Naive thymus-derived CD4-positive, alpha-beta T cell (primary cell): ENCODE measurements around the gene GJB2. TPM values are rescaled to one million over a fixed set of nuclear protein-coding genes. Genes with fewer than 3 reads are reported as not detected.

Experiments used
- ATAC-seq: fragments of 150-1000 bp; cut with Tn5 transposase; 2 replicates; pipeline ENCODE4 v1.10.0; 2021; ENCODE audit warnings: mild to moderate bottlenecking, moderate library complexity
- CTCF ChIA-PET: fragments of 350-600 bp; sonication (Branson Sonifier 250); formaldehyde crosslinking; loops from one replicate; lab custom pipeline; 2021; ENCODE audit warnings: antibody characterized with exemption; lab: Charles Lee
- POLR2A ChIA-PET: fragments of 350-600 bp; sonication (Branson Sonifier 250); formaldehyde crosslinking; loops from one replicate; lab custom pipeline; 2021; ENCODE audit warnings: antibody characterized with exemption, inconsistent platforms; lab: Charles Lee
- DNase-seq, 9 donors: peaks; one replicate each; pipeline versions ENCODE4 v3.0.0 to v3.0.0-alpha.2; 2020 to 2022; ENCODE audit warnings: mixed read lengths in 1 of 9
- H3K27ac ChIP-seq: one replicate; pipeline ENCODE4 v1.7.0; 2013; ENCODE audit warnings: mild to moderate bottlenecking, low read depth, low read length, moderate library complexity
- H3K27me3 ChIP-seq, 2 donors: one replicate each; pipeline ENCODE4 v1.7.0; 2013; ENCODE audit warnings: low read length in 2 of 2, mild to moderate bottlenecking in 2 of 2, moderate library complexity in 2 of 2; ENCODE audit not compliant: control insufficient read depth in 2 of 2, insufficient read depth in 2 of 2
- H3K36me3 ChIP-seq, 3 experiments: 1 replicate in 2 of 3; 2 replicates in 1 of 3; pipeline ENCODE4 v1.7.0; 2013; ENCODE audit warnings: low read length in 3 of 3, mild to moderate bottlenecking in 3 of 3, moderate library complexity in 1 of 3; ENCODE audit not compliant: insufficient read depth in 3 of 3, control insufficient read depth in 2 of 3
- H3K4me1 ChIP-seq, 2 donors: one replicate each; pipeline ENCODE4 v1.7.0; 2013; ENCODE audit warnings: low read length in 2 of 2, mild to moderate bottlenecking in 2 of 2, moderate library complexity in 1 of 2; ENCODE audit not compliant: control insufficient read depth in 2 of 2, insufficient read depth in 2 of 2
- H3K4me3 ChIP-seq: 2 replicates; pipeline ENCODE4 v1.7.0; 2013; ENCODE audit warnings: mild to moderate bottlenecking, low read length
- H3K9me3 ChIP-seq, 3 experiments: 1 replicate in 2 of 3; 2 replicates in 1 of 3; pipeline ENCODE4 v1.7.0; 2013; ENCODE audit warnings: low read length in 3 of 3; ENCODE audit not compliant: control insufficient read depth in 2 of 3
- H3K27ac Mint-ChIP-seq, 9 donors: one replicate each; pipeline ENCODE4 v1.8.0; 2020 to 2022; ENCODE audit warnings: mixed read lengths in 9 of 9, mild to moderate bottlenecking in 8 of 9, moderate library complexity in 5 of 9, inconsistent platforms in 2 of 9
- H3K27me3 Mint-ChIP-seq, 5 donors: one replicate each; pipeline ENCODE4 v1.8.0; 2021 to 2022; ENCODE audit warnings: mixed read lengths in 5 of 5, mild to moderate bottlenecking in 1 of 5
- H3K36me3 Mint-ChIP-seq, 5 donors: one replicate each; pipeline ENCODE4 v1.8.0; 2020 to 2022; ENCODE audit warnings: mixed read lengths in 5 of 5, mild to moderate bottlenecking in 3 of 5, inconsistent platforms in 1 of 5
- H3K4me1 Mint-ChIP-seq, 7 donors: one replicate each; pipeline ENCODE4 v1.8.0; 2020 to 2022; ENCODE audit warnings: mixed read lengths in 7 of 7, mild to moderate bottlenecking in 3 of 7, inconsistent platforms in 1 of 7
- H3K4me3 Mint-ChIP-seq, 10 donors: one replicate each; pipeline ENCODE4 v1.8.0; 2020 to 2022; ENCODE audit warnings: mild to moderate bottlenecking in 10 of 10, mixed read lengths in 10 of 10, moderate library complexity in 6 of 10, inconsistent platforms in 2 of 10
- H3K9me3 Mint-ChIP-seq, 11 donors: one replicate each; pipeline ENCODE4 v1.8.0; 2020 to 2022; ENCODE audit warnings: mixed read lengths in 11 of 11, mild to moderate bottlenecking in 4 of 11, inconsistent platforms in 1 of 11, moderate library complexity in 1 of 11
- intact Hi-C, 2 donors: fragments of 100-400 bp; cut with micrococcal nuclease; formaldehyde crosslinking; loops; one replicate each; pipeline ENCODE4 v1.15.1; 2023
- polyA plus RNA-seq, 2 donors: library from polyadenylated mRNA; unstranded; fragments of 300-500 nt; fragmentation: Illumina TruSeq; gene quantifications; one replicate each; pipeline ENCODE4 v1.2.3, GENCODE V29; 2021
- total RNA-seq, 6 experiments: library from RNA in 5 of 6; stranded (reverse) in 5 of 6; gene quantifications; 1 replicate in 5 of 6; 2 replicates in 1 of 6; pipeline ENCODE4 v1.2.3 and lab custom pipeline; 2021 to 2026

GJB2 gene
- total and polyA plus RNA-seq, 7 experiments from 2014 or later: 0.13 to 3.6 (median 0.22) TPM; not detected in 4

DNA sequence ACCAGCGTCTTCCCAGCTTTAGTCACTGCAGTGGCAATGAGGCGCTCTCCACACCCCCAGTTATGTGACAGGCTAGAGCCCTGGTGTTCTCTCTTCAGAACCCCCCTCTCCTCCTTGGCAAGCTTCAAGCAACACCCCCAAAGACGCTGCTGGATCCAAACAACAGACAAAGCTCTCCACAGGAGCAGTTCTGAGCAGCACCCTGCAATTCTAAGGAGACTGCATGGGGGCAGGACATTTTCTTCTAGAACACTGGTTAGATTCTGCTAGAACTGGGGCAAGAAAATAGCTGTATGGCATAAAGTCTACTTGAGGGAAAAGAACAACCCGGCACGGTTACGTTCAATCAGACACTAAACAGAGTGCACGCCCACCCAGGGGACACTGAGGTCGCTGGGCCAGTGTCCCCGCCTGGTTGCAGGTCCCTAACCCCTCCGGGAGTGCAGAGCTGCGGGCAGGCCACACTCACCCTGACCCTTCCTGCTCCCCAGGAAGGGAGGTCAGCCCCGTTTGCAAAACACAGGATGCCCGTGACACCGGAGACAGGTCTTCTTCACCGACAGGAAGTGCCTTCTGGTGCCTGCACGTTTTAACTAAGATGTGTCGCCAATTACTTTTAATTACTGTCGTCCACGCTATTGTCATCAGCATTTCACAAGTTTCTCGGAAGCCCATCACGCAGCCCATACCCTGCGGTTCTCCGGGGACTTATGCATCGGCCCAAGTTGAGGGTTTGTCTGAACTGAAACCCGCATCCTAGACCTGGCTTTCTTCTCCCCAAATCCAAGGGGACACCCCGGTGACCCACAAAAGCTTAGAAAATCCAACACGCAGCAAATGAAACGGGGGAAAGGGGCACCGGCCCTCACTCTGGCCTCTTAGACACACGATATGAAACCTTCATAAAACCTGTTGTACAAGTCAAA lies 38.4 kb upstream of the GJB2 start:
- ATAC-seq: peak; percentile 30
- H3K4me1 ChIP-seq: peaks cover 6 to 17% of the 10 kb centered on the region in 2 donors
- peak in 6 of 9 donors; percentile 12 to 31 (median 20) for DNase-seq
- no peak overlapping the region for H3K27ac ChIP-seq
- peaks cover 0 to 20% (median 12%) of the 10 kb centered on the region in 7 donors for H3K4me1 Mint-ChIP-seq
- H3K9me3 ChIP-seq: no peaks in the 10 kb centered on the region
- peaks cover 0 to 5% (median 0%) of the 10 kb centered on the region in 5 donors for H3K36me3 Mint-ChIP-seq
- no peaks in the 10 kb centered on the region for H3K9me3 Mint-ChIP-seq
- no peaks in the 10 kb centered on the region for H3K36me3 ChIP-seq
- H3K27me3 ChIP-seq: no peaks in the 10 kb centered on the region
- peak overlapping the region; percentile 58 for H3K4me3 ChIP-seq
- intact Hi-C loops: no loop called here
- ChIA-PET CTCF (interaction anchor here (1.3 kb wide), 1 partner anchor 34 kb away, joined by 4 read pairs; no protein-coding TSS in a partner anchor), POLR2A (no interaction called here)
- peaks cover 6 to 58% (median 19%) of the 10 kb centered on the region in 5 donors for H3K27me3 Mint-ChIP-seq
- peak overlapping the region; percentile 82 to 95 (median 89) for H3K4me3 Mint-ChIP-seq
- H3K27ac Mint-ChIP-seq: peak overlapping the region; percentile 25 to 90 (median 78)

DNA sequence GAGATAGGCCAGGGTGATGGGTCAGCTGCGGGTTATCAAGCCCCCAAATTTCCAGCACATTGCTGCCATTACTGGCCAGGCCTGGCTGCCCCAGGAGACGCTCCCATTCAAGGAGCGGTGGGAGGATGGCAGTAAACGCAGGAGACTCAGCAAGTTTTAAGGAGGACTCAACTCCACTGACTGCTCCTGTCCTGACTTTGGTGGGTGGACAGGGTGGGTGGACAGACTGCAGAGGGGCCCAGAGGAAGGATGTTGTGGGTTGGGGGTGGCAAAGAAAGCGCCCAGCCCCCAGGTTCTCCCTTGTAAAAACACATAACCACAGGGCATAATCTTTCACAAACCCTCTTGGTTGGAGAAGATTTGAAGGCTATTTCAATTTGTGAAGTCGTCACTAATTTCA lies 35.0 kb upstream of the GJB2 start:
- Mint-ChIP-seq H3K9me3 (no peaks in the 10 kb centered on the region), H3K4me1 (peaks cover 0 to 14% (median 10%) of the 10 kb centered on the region in 7 donors), H3K36me3 (no peaks in the 10 kb centered on the region), H3K27me3 (peaks cover 0 to 48% (median 4%) of the 10 kb centered on the region in 5 donors), H3K27ac (no peak overlapping the region), H3K4me3 (no peak overlapping the region)
- no peak overlapping the region for H3K4me3 ChIP-seq
- no peaks in the 10 kb centered on the region for H3K9me3 ChIP-seq
- no peak overlapping the region for H3K27ac ChIP-seq
- no peaks in the 10 kb centered on the region for H3K36me3 ChIP-seq
- ChIA-PET CTCF (no interaction called here), POLR2A (interaction anchor here (0.6 kb wide), 1 partner anchor 347 kb away, joined by 3 read pairs; no protein-coding TSS in a partner anchor)
- intact Hi-C loops: no loop called here
- ATAC-seq (no peak), DNase-seq (no peak)
- no peaks in the 10 kb centered on the region for H3K27me3 ChIP-seq
- H3K4me1 ChIP-seq: peaks cover 6 to 14% of the 10 kb centered on the region in 2 donors

- ChIA-PET POLR2A (no interaction called here), CTCF (no interaction called here)
- Mint-ChIP-seq H3K27ac (peak overlapping the region in 1 of 9 donors; percentile 60), H3K9me3 (no peaks in the 10 kb centered on the region), H3K36me3 (no peaks in the 10 kb centered on the region), H3K27me3 (peaks cover 0 to 46% (median 4%) of the 10 kb centered on the region in 5 donors), H3K4me1 (peaks cover 0 to 14% (median 10%) of the 10 kb centered on the region in 7 donors), H3K4me3 (no peak overlapping the region)
- Histone ChIP-seq H3K4me1 (peaks cover 6 to 9% of the 10 kb centered on the region in 2 donors), H3K27me3 (no peaks in the 10 kb centered on the region), H3K27ac (no peak overlapping the region), H3K4me3 (no peak overlapping the region), H3K36me3 (no peaks in the 10 kb centered on the region), H3K9me3 (no peaks in the 10 kb centered on the region)
- intact Hi-C loops: no loop called here
- ATAC-seq: no peak
- no peak for DNase-seq
Observed at GRCh38 chr13:20227288-20227687, 34.5 kb upstream of the GJB2 start.

DNA sequence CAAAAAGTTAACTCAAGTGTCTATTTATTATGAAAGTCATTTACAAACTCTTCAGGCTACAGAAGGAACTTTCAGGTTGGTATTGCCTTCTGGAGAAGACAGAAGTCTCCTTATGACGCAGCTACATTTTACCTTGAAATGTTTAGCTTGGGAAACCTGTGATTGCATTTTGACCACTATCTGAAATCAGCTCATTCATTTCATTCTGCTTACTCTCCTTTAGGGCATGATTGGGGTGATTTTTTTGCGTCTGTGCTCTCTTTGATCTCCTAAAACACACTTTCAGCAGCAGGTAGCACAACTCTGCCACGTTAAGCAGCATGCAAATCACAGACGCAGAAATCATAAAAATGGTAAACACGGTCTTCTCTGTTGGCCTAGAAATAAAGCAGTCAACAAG lies 29.8 kb upstream of the GJB2 start:
- Mint-ChIP-seq H3K4me1 (peaks cover 9 to 20% (median 13%) of the 10 kb centered on the region in 7 donors), H3K36me3 (peaks cover 0 to 5% (median 0%) of the 10 kb centered on the region in 5 donors), H3K27me3 (peaks cover 0 to 22% (median 0%) of the 10 kb centered on the region in 5 donors), H3K4me3 (no peak overlapping the region), H3K9me3 (peaks cover 0 to 2% (median 0%) of the 10 kb centered on the region in 11 donors), H3K27ac (no peak overlapping the region)
- no peak for DNase-seq
- H3K27me3 ChIP-seq: no peaks in the 10 kb centered on the region
- ATAC-seq: no peak
- H3K9me3 ChIP-seq: no peaks in the 10 kb centered on the region
- ChIA-PET POLR2A (no interaction called here), CTCF (no interaction called here)
- H3K4me1 ChIP-seq: no peaks in the 10 kb centered on the region
- intact Hi-C loops: no loop called here
- no peak overlapping the region for H3K4me3 ChIP-seq
- H3K36me3 ChIP-seq: no peaks in the 10 kb centered on the region
- no peak overlapping the region for H3K27ac ChIP-seq

GRCh38 chr13:20221772-20222171 lies 29.0 kb upstream of the GJB2 start:
- no peaks in the 10 kb centered on the region for H3K27me3 ChIP-seq
- DNase-seq (no peak), ATAC-seq (peak; percentile 76)
- no peaks in the 10 kb centered on the region for H3K9me3 ChIP-seq
- Mint-ChIP-seq H3K9me3 (peaks cover 0 to 2% (median 0%) of the 10 kb centered on the region in 11 donors), H3K4me3 (no peak overlapping the region), H3K36me3 (peaks cover 0 to 5% (median 0%) of the 10 kb centered on the region in 5 donors), H3K27ac (peak overlapping the region in 1 of 9 donors; percentile 19), H3K27me3 (peaks cover 0 to 18% (median 0%) of the 10 kb centered on the region in 5 donors), H3K4me1 (peaks cover 9 to 20% (median 13%) of the 10 kb centered on the region in 7 donors)
- intact Hi-C loops: no loop called here
- H3K4me3 ChIP-seq: no peak overlapping the region
- no peaks in the 10 kb centered on the region for H3K4me1 ChIP-seq
- H3K36me3 ChIP-seq: no peaks in the 10 kb centered on the region
- ChIA-PET POLR2A (no interaction called here), CTCF (no interaction called here)
- no peak overlapping the region for H3K27ac ChIP-seq

DNA sequence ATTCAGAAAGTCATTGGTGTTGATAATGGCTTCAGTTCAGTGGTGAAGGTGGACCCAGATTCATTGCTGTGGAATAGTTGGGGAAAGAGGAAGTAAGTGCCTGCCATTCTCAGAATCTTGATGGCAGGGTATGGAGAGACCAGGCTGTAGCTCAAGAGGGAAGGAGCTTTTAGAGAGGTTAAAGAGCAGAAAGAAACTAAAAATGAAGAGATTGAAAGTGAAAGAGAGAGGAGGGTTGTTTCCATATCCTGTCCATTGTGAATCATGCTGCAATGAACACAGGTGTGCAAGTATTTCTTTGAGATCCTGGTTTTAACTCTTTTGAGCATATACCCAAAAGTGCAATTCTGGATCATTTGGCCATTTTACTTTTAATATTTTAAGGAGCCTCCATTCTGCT lies 26.8 kb upstream of the GJB2 start:
- POLR2A ChIA-PET: interaction anchor here (0.6 kb wide), 1 partner anchor 61 kb away, joined by 4 read pairs; no protein-coding TSS in a partner anchor
- CTCF ChIA-PET: no interaction called here
- Mint-ChIP-seq H3K4me1 (peaks cover 9 to 20% (median 13%) of the 10 kb centered on the region in 7 donors), H3K36me3 (peaks cover 0 to 5% (median 0%) of the 10 kb centered on the region in 5 donors), H3K9me3 (peaks cover 0 to 2% (median 0%) of the 10 kb centered on the region in 11 donors), H3K27me3 (peaks cover 0 to 12% (median 0%) of the 10 kb centered on the region in 5 donors), H3K27ac (peak overlapping the region in 6 of 9 donors; percentile 0 to 88 (median 37)), H3K4me3 (peak overlapping the region in 5 of 10 donors; percentile 5 to 75 (median 25))
- no peak overlapping the region for H3K4me3 ChIP-seq
- ATAC-seq: no peak
- no peak overlapping the region for H3K27ac ChIP-seq
- H3K27me3 ChIP-seq: no peaks in the 10 kb centered on the region
- H3K36me3 ChIP-seq: no peaks in the 10 kb centered on the region
- H3K9me3 ChIP-seq: no peaks in the 10 kb centered on the region
- peak in 1 of 9 donors; percentile 7 for DNase-seq
- intact Hi-C loops: no loop called here
- H3K4me1 ChIP-seq: no peaks in the 10 kb centered on the region
